ENCODE measurements around the gene CACNG3.
"Not testable (repeated sequence)": the region's sequence is repeated elsewhere in the genome, so short reads cannot be mapped to it uniquely, and the experiment has no call there.

Gene CACNG3

GRCh38 chr16:24255456-24256371 is at the start of gene CACNG3:
Gene CACNG3 (plus strand): TSS chr16:24256335. CDS start chr16:24256755, 420 bp downstream.
- peak; percentile 69 for DNase-seq (ENCODE audit: low spot score)

GRCh38 chr16:24206926-24207325 is 49.2 kb upstream of the CACNG3 start:
- no peak for DNase-seq (ENCODE audit: low spot score)

GRCh38 chr16:24208710-24209109 is 47.4 kb upstream of the CACNG3 start:
- no peak for DNase-seq (ENCODE audit: low spot score)

GRCh38 chr16:24214992-24215391 is 41.1 kb upstream of the CACNG3 start:
- DNase-seq (ENCODE audit: low spot score) = no peak

- DNase-seq (ENCODE audit: low spot score) = no peak
These were observed 39.2 kb upstream of the CACNG3 start for GRCh38 chr16:24216961-24217360.

GRCh38 chr16:24217461-24217860 is 38.7 kb upstream of the CACNG3 start:
- no peak for DNase-seq (ENCODE audit: low spot score)

GRCh38 chr16:24218299-24218698 is 37.8 kb upstream of the CACNG3 start:
- no peak for DNase-seq (ENCODE audit: low spot score)

- no peak for DNase-seq (ENCODE audit: low spot score)
These were observed 34.9 kb upstream of the CACNG3 start for GRCh38 chr16:24221219-24221618.

GRCh38 chr16:24228514-24228913 is 27.6 kb upstream of the CACNG3 start:
- DNase-seq (ENCODE audit: low spot score) = no peak

- no peak for DNase-seq (ENCODE audit: low spot score)
These were observed 23.2 kb upstream of the CACNG3 start for GRCh38 chr16:24232936-24233335.

- no peak for DNase-seq (ENCODE audit: low spot score)
These were observed 21.4 kb upstream of the CACNG3 start for GRCh38 chr16:24234737-24235136.

- DNase-seq (ENCODE audit: low spot score) = no peak
These were observed 20.3 kb upstream of the CACNG3 start for GRCh38 chr16:24235806-24236205.

- DNase-seq (ENCODE audit: low spot score) = not testable (repeated sequence)
These were observed 17.3 kb upstream of the CACNG3 start for GRCh38 chr16:24238846-24239245.

GRCh38 chr16:24246911-24247607 is 9.1 kb upstream of the CACNG3 start:
- DNase-seq (ENCODE audit: low spot score) = no peak

GRCh38 chr16:24253192-24253591 is 2.9 kb upstream of the CACNG3 start:
- DNase-seq (ENCODE audit: low spot score) = no peak

- no peak for DNase-seq (ENCODE audit: low spot score)
These were observed 1.8 kb downstream of the CACNG3 start for GRCh38 chr16:24257958-24258357.

- no peak for DNase-seq (ENCODE audit: low spot score)
These were observed 2.7 kb downstream of the CACNG3 start for GRCh38 chr16:24258791-24259190.

- DNase-seq (ENCODE audit: low spot score) = no peak
These were observed 6.7 kb downstream of the CACNG3 start for GRCh38 chr16:24262816-24263215.

- no peak for DNase-seq (ENCODE audit: low spot score)
These were observed 14.7 kb downstream of the CACNG3 start for GRCh38 chr16:24270721-24271442.

- no peak for DNase-seq (ENCODE audit: low spot score)
These were observed 16.2 kb downstream of the CACNG3 start for GRCh38 chr16:24272379-24272778.

- no peak for DNase-seq (ENCODE audit: low spot score)
These were observed 17.5 kb downstream of the CACNG3 start for GRCh38 chr16:24273508-24274182.

- DNase-seq (ENCODE audit: low spot score) = no peak
These were observed 19.3 kb downstream of the CACNG3 start for GRCh38 chr16:24275413-24275812.

All from left forelimb (tissue), 1 donor.